ENCODE data around the gene UBXN7.

GRCh38 chr3:196440696-196441095 is 8.5 kb upstream of the UBXN7 start:
- no peak for TF ChIP-seq GABPA (IDR thresholded peaks at IDR 0.05; ENCODE audit: low read depth)
- no peak for TF ChIP-seq CTCF (IDR thresholded peaks at IDR 0.05)
- TF ChIP-seq POLR2AphosphoS5 (IDR thresholded peaks at IDR 0.05; ENCODE audit: low read depth, low read length): no peak
- no peak for TF ChIP-seq RCOR1 (IDR thresholded peaks at IDR 0.05; ENCODE audit: low read length)
- TF ChIP-seq SIN3A (IDR thresholded peaks at IDR 0.05; ENCODE audit: borderline replicate concordance, low read depth, low read length): no peak
- no peak for TF ChIP-seq YY1 (IDR thresholded peaks at IDR 0.05; ENCODE audit: low read depth)
- no peak for TF ChIP-seq REST (IDR thresholded peaks at IDR 0.05; ENCODE audit: low read depth, low read length)
- no peak for TF ChIP-seq MAX (IDR thresholded peaks at IDR 0.05; ENCODE audit: low read depth)
- no peak for TF ChIP-seq TAF1 (IDR thresholded peaks at IDR 0.05; ENCODE audit: borderline replicate concordance, low read depth, low read length)

Data from SK-N-SH (cell line).